ENCODE results near the gene TMEM19. TPM values are rescaled to one million over a fixed set of nuclear protein-coding genes. Genes with fewer than 3 reads are reported as not detected.
A peak's percentile ranks its signal among the peaks of the same experiment; 100 is the strongest.

Gene TMEM19
- total and polyA plus RNA-seq, 8 donors: 3.8 to 14.8 (median 7.9) TPM

DNA sequence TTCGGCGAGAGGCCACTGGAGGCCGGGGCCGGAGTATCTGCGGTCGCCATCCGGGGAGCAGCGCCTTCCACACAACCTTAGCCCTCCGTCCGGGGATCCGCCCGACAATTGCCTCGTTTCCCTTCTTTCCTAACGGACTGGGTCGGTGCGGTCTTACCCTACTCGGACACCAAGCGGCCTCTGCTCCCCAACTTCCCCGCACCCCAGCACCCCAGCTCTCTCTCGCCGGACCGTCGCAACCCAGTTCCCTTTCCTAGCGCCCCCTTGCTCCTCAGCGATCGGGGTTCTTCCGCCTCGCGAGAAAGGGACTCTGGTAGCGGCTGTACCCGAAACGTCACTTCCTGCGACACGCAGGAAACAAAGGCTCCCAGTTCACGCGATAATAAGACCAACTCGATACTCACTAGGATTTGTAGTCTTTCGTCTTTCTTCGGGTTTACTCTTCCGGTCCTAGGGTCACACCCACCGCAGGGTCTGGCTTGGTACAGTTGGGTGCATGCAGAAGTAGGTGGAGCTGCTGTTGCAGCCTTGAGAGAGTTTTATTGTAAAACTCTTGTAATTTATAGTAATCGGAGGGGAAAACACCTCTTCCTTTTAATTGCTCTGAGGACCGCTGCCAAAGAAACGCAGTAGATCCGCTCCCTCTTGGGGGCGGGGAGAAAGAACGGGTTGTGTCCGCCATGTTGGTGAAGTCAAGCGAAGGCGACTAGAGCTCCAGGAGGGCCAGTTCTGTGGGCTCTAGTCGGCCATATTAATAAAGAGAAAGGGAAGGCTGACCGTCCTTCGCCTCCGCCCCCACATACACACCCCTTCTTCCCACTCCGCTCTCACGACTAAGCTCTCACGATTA, 22.1 kb upstream of the TMEM19 start, which contains the start of the genes THAP2 and ZFC3H1:
THAP2 (plus strand) TSS at position 741 of the 850 bp plus-strand sequence. CDS start 209 bp downstream, outside the sequence.
ZFC3H1 (minus strand) TSS at position 288 of the 850 bp plus-strand sequence; CDS start at position 50, 238 bp downstream.
- Histone ChIP-seq H3K27ac (peak within 1 kb of the TSS; percentile 93 to 100 (median 96)), H3K36me3 (peaks cover 0 to 11% (median 0%) of the 10 kb centered on the region in 3 donors), H3K27me3 (no peaks in the 10 kb centered on the region), H3K4me1 (peaks cover 11 to 35% (median 28%) of the 10 kb centered on the region in 3 donors), H3K9me3 (no peaks in the 10 kb centered on the region), H3K4me3 (peak within 1 kb of the TSS; percentile 70 to 89 (median 81))
- ATAC-seq: peak; percentile 87 to 95 (median 91)
- peak; percentile 90 for FAIRE-seq
- peak; percentile 86 to 97 (median 92) for DNase-seq
- WGBS, 2 donors: 0 to 1% methylated on average over 57 of the region's 57 CpGs
- intact Hi-C loops (cut with DNase I): no loop called here
- TF ChIP-seq, protein P1, sequence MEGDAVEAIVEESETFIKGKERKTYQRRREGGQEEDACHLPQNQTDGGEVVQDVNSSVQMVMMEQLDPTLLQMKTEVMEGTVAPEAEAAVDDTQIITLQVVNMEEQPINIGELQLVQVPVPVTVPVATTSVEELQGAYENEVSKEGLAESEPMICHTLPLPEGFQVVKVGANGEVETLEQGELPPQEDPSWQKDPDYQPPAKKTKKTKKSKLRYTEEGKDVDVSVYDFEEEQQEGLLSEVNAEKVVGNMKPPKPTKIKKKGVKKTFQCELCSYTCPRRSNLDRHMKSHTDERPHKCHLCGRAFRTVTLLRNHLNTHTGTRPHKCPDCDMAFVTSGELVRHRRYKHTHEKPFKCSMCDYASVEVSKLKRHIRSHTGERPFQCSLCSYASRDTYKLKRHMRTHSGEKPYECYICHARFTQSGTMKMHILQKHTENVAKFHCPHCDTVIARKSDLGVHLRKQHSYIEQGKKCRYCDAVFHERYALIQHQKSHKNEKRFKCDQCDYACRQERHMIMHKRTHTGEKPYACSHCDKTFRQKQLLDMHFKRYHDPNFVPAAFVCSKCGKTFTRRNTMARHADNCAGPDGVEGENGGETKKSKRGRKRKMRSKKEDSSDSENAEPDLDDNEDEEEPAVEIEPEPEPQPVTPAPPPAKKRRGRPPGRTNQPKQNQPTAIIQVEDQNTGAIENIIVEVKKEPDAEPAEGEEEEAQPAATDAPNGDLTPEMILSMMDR (IDR thresholded peaks at IDR 0.05): no peak

GRCh38 chr12:71664411-71665089, 21.3 kb upstream of the TMEM19 start:
- 0 to 1% methylated on average over 20 of the region's 20 CpGs for WGBS, 2 donors
- no peaks in the 10 kb centered on the region for H3K9me3 ChIP-seq
- no peak for FAIRE-seq
- no peaks in the 10 kb centered on the region for H3K27me3 ChIP-seq
- intact Hi-C loops (cut with DNase I): no loop called here
- peak overlapping the region; percentile 70 to 89 (median 81) for H3K4me3 ChIP-seq
- peak; percentile 20 to 38 (median 33) for ATAC-seq
- H3K4me1 ChIP-seq: peaks cover 11 to 31% (median 28%) of the 10 kb centered on the region in 3 donors
- H3K36me3 ChIP-seq: peaks cover 0 to 6% (median 0%) of the 10 kb centered on the region in 3 donors
- DNase-seq: peak in 1 of 6 donors; percentile 78
- TF ChIP-seq, protein P1 (IDR thresholded peaks at IDR 0.05): no peak
- peak overlapping the region; percentile 93 to 100 (median 96) for H3K27ac ChIP-seq

DNA sequence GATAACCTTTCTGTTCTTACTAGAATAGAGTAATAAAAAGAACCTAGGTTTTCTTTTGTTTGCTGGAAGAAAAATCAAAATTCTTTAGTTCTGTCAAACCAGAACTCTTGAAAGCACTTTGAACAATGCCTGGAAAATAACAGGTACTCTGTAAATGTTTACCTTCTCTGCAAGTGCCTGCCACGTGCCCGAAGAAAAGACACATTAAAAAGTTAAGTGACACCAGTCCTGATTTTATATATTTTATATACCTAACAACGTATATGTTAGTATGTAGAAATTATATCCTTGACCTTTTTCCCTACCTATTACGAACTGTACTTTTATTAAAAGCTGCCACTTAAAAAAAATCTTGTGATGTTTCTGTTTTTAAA, 20.8 kb upstream of the TMEM19 start:
- 3 to 7% methylated on average over 4 of the region's 4 CpGs for WGBS, 2 donors
- peak in 1 of 6 donors; percentile 24 for DNase-seq
- Histone ChIP-seq H3K4me3 (peak overlapping the region; percentile 70 to 89 (median 81)), H3K27me3 (no peaks in the 10 kb centered on the region), H3K4me1 (peaks cover 11 to 29% (median 27%) of the 10 kb centered on the region in 3 donors), H3K27ac (peak overlapping the region; percentile 93 to 100 (median 96)), H3K36me3 (peaks cover 0 to under 1% (median 0%) of the 10 kb centered on the region in 3 donors), H3K9me3 (no peaks in the 10 kb centered on the region)
- ATAC-seq: no peak
- intact Hi-C loops (cut with DNase I): no loop called here
- TF ChIP-seq, protein P1 (IDR thresholded peaks at IDR 0.05): no peak
- no peak for FAIRE-seq

DNA sequence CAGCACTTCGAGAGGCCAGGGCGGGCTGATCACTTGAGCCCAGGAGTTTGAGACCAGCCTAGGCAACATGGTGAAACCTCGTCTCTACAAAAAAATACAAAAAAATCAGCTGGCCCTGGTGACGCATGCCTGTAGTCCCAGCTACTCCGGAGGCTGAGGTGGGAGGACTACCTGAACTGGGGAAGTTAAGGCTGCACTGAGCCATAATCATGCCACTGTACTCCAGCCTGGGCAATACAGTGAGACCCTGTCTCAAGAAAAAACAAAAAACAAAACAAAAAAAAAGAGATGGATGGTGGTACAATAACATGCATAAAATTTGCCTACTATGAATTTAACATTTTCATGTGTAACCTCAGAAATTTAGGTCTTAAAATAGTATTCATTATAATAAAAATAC, 19.6 kb upstream of the TMEM19 start:
- no peak for DNase-seq
- Histone ChIP-seq H3K27ac (no peak overlapping the region), H3K4me3 (no peak overlapping the region), H3K4me1 (peaks cover 6 to 18% (median 17%) of the 10 kb centered on the region in 3 donors), H3K9me3 (no peaks in the 10 kb centered on the region), H3K27me3 (no peaks in the 10 kb centered on the region), H3K36me3 (no peaks in the 10 kb centered on the region)
- FAIRE-seq: no peak
- TF ChIP-seq, protein P1 (IDR thresholded peaks at IDR 0.05): no peak
- intact Hi-C loops (cut with DNase I): no loop called here
- 96% methylated on average over 5 of the region's 5 CpGs for WGBS, 2 donors
- no peak for ATAC-seq
